Stimulated activated CD8-positive, alpha-beta memory T cell treated with anti-CD3 and anti-CD28 coated beads, Interleukin-15, amount 100 ng/mL, for 24 hours (primary cell): ENCODE results near the gene MEN1.

ENCODE experiments used
- DNase-seq: peaks from one replicate; pipeline ENCODE4 v3.0.0-alpha.2; 2020; ENCODE audit warnings: low read depth

Gene MEN1

GRCh38 chr11:64810271-64810890 is at the start of gene MEN1:
TSS of gene MEN1 (minus strand) at chr11:64810551. CDS start at chr11:64810109, 442 bp downstream.
- DNase-seq, result peak; percentile 56

- no peak for DNase-seq
These were observed 49.4 kb upstream of the MEN1 start for GRCh38 chr11:64859542-64860414.

- no peak for DNase-seq
These were observed 48.3 kb upstream of the MEN1 start for GRCh38 chr11:64858467-64859263.

GRCh38 chr11:64857485-64857884 is 47.1 kb upstream of the MEN1 start:
- no peak for DNase-seq

- DNase-seq, result no peak
These were observed 46.3 kb upstream of the MEN1 start for GRCh38 chr11:64856382-64857227.

GRCh38 chr11:64855596-64856304 is 45.4 kb upstream of the MEN1 start:
- no peak for DNase-seq

GRCh38 chr11:64854534-64855502 is 44.5 kb upstream of the MEN1 start:
- DNase-seq, result no peak

- no peak for DNase-seq
These were observed 43.8 kb upstream of the MEN1 start for GRCh38 chr11:64854157-64854533.

GRCh38 chr11:64853709-64854108 is 43.4 kb upstream of the MEN1 start:
- DNase-seq, result no peak

- no peak for DNase-seq
These were observed 42.6 kb upstream of the MEN1 start for GRCh38 chr11:64852804-64853509.

- no peak for DNase-seq
These were observed 41.5 kb upstream of the MEN1 start for GRCh38 chr11:64851831-64852351.

- DNase-seq, result no peak
These were observed 40.7 kb upstream of the MEN1 start for GRCh38 chr11:64850979-64851567.

- DNase-seq, result no peak
These were observed 39.4 kb upstream of the MEN1 start for GRCh38 chr11:64849598-64850356.

GRCh38 chr11:64848826-64849597 is 38.7 kb upstream of the MEN1 start:
- no peak for DNase-seq

GRCh38 chr11:64848214-64848825 is 38.0 kb upstream of the MEN1 start:
- DNase-seq, result no peak

- peak; percentile 90 for DNase-seq
These were observed 36.8 kb upstream of the MEN1 start for GRCh38 chr11:64846998-64847666.
